ENCODE data around the gene ARHGAP44.
A peak's percentile ranks its signal among the peaks of the same experiment; 100 is the strongest.

The ARHGAP44 gene

DNA sequence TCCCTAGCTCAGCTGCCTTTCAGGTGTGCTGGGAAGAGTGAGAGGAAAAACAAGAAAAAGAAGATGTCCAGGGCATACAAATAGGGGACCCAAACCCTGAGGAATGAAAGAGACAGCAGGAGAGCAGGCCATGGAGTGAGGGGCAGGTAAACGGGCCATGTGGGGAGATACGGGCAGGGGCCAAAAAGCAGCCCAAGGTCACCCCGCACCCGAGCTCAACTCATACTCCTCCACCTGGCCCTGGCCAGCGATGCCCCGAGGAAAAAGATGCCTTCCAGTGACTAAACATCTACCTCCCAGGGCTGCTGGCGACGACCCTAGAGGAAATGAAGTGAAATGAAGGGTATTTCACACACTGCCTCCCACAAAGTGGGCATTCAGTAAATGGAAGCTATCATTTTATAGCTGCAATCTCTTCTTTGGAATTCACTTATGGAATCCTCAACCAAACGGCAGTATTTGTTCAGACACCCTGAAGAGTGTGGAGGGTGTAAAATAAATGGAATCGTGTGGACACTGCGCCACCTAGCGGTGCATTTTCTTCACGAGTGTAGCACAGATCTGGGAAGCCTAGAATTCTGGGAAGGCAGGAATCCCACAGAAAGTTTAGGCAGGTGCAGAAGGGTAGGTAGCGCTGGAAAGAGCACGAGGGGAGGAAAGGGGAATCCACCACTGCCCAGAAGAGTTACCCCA, 213.6 kb downstream of the ARHGAP44 start:
- Histone ChIP-seq H3K9ac (ENCODE audit: low read depth, low read length, poor library complexity, severe bottlenecking) (no peak overlapping the region), H3K9me2 (replicated peaks; ENCODE audit: low read depth, low read length) (no peaks in the 10 kb centered on the region), H3F3A (ENCODE audit: low read depth) (no peaks in the 10 kb centered on the region), H3K4me1 (ENCODE audit: insufficient read depth, low read length, poor library complexity, severe bottlenecking) (no peaks in the 10 kb centered on the region), H3K9me3 (ENCODE audit: insufficient read depth, low read depth, low read length) (no peaks in the 10 kb centered on the region), H3K4me3 (ENCODE audit: low read length, poor library complexity, severe bottlenecking) (no peak overlapping the region), H3K27me3 (ENCODE audit: insufficient read depth, low read length, poor library complexity, severe bottlenecking) (no peaks in the 10 kb centered on the region), H2AFZ (ENCODE audit: low read length) (no peak overlapping the region), H3K79me2 (ENCODE audit: insufficient read depth, low read length) (no peaks in the 10 kb centered on the region), H3K4me2 (ENCODE audit: low read depth, low read length, poor library complexity, severe bottlenecking) (no peak overlapping the region), H4K20me1 (ENCODE audit: insufficient read depth, low read length, poor library complexity, severe bottlenecking) (peaks cover 5% of the 10 kb centered on the region), H3K36me3 (ENCODE audit: insufficient read depth, low read length) (peaks cover 72% of the 10 kb centered on the region; the same call in 1 of the 2 replicates)
- no peak for TF ChIP-seq EZH2phosphoT487 (IDR thresholded peaks at IDR 0.05; ENCODE audit: borderline replicate concordance)
- TF ChIP-seq CTCF (conservative IDR thresholded peaks at IDR 0.05; ENCODE audit: low read length), result peak; percentile 94

- H4K20me1 ChIP-seq (ENCODE audit: insufficient read depth, low read length, poor library complexity, severe bottlenecking), result peaks cover 5% of the 10 kb centered on the region
- H3K4me3 ChIP-seq (ENCODE audit: low read length, poor library complexity, severe bottlenecking), result no peak overlapping the region
- H3K4me1 ChIP-seq (ENCODE audit: insufficient read depth, low read length, poor library complexity, severe bottlenecking), result no peaks in the 10 kb centered on the region
- TF ChIP-seq CTCF (conservative IDR thresholded peaks at IDR 0.05; ENCODE audit: low read length), result peak; percentile 33; the same call in 1 of the 2 replicates
- no peak for TF ChIP-seq EZH2phosphoT487 (IDR thresholded peaks at IDR 0.05; ENCODE audit: borderline replicate concordance)
- no peaks in the 10 kb centered on the region for H3K27me3 ChIP-seq (ENCODE audit: insufficient read depth, low read length, poor library complexity, severe bottlenecking)
- no peaks in the 10 kb centered on the region for H3F3A ChIP-seq (ENCODE audit: low read depth)
- H3K9me2 ChIP-seq (replicated peaks; ENCODE audit: low read depth, low read length), result no peaks in the 10 kb centered on the region
- peaks cover 68% of the 10 kb centered on the region; the same call in 1 of the 2 replicates for H3K36me3 ChIP-seq (ENCODE audit: insufficient read depth, low read length)
- no peak overlapping the region for H3K4me2 ChIP-seq (ENCODE audit: low read depth, low read length, poor library complexity, severe bottlenecking)
- H3K79me2 ChIP-seq (ENCODE audit: insufficient read depth, low read length), result no peaks in the 10 kb centered on the region
- no peak overlapping the region for H2AFZ ChIP-seq (ENCODE audit: low read length)
- H3K9ac ChIP-seq (ENCODE audit: low read depth, low read length, poor library complexity, severe bottlenecking), result no peak overlapping the region
- H3K9me3 ChIP-seq (ENCODE audit: insufficient read depth, low read depth, low read length), result no peaks in the 10 kb centered on the region
Measured at GRCh38 chr17:13003454-13003851, 214.2 kb downstream of the ARHGAP44 start.

GRCh38 chr17:13003927-13004326, 214.6 kb downstream of the ARHGAP44 start:
- no peak overlapping the region for H3K9ac ChIP-seq (ENCODE audit: low read depth, low read length, poor library complexity, severe bottlenecking)
- H3K4me3 ChIP-seq (ENCODE audit: low read length, poor library complexity, severe bottlenecking), result no peak overlapping the region
- no peaks in the 10 kb centered on the region for H3K27me3 ChIP-seq (ENCODE audit: insufficient read depth, low read length, poor library complexity, severe bottlenecking)
- no peak for TF ChIP-seq EZH2phosphoT487 (IDR thresholded peaks at IDR 0.05; ENCODE audit: borderline replicate concordance)
- TF ChIP-seq CTCF (conservative IDR thresholded peaks at IDR 0.05; ENCODE audit: low read length), result no peak
- no peaks in the 10 kb centered on the region for H3K9me2 ChIP-seq (replicated peaks; ENCODE audit: low read depth, low read length)
- H3K79me2 ChIP-seq (ENCODE audit: insufficient read depth, low read length), result no peaks in the 10 kb centered on the region
- no peak overlapping the region for H3K4me2 ChIP-seq (ENCODE audit: low read depth, low read length, poor library complexity, severe bottlenecking)
- H3K9me3 ChIP-seq (ENCODE audit: insufficient read depth, low read depth, low read length), result no peaks in the 10 kb centered on the region
- no peaks in the 10 kb centered on the region for H3F3A ChIP-seq (ENCODE audit: low read depth)
- H2AFZ ChIP-seq (ENCODE audit: low read length), result no peak overlapping the region
- H3K4me1 ChIP-seq (ENCODE audit: insufficient read depth, low read length, poor library complexity, severe bottlenecking), result no peaks in the 10 kb centered on the region
- H4K20me1 ChIP-seq (ENCODE audit: insufficient read depth, low read length, poor library complexity, severe bottlenecking), result peaks cover 5% of the 10 kb centered on the region
- H3K36me3 ChIP-seq (ENCODE audit: insufficient read depth, low read length), result peaks cover 65% of the 10 kb centered on the region; the same call in 1 of the 2 replicates
